ENCODE results near the gene MYOD1. TPM values are rescaled to one million over a fixed set of nuclear protein-coding genes. Genes with fewer than 3 reads are reported as not detected.

Gene MYOD1
- total and polyA plus RNA-seq, 2 of the 13 experiments (the other 11 are each of a cell fraction or from before 2014, with no cell fraction given), result not detected

GRCh38 chr11:17735818-17736578 lies 16.6 kb downstream of the MYOD1 start (continued):
- no peak for TF ChIP-seq HNRNPLL (IDR thresholded peaks at IDR 0.05; ENCODE audit: low read depth, low read length, poor library complexity, severe bottlenecking)
- TF ChIP-seq ZNF687 (CRISPR knock-in tag; IDR thresholded peaks at IDR 0.05), result no peak; the same call in 1 of the 2 replicates
- no peak for TF ChIP-seq ZNF788 (CRISPR knock-in tag; IDR thresholded peaks at IDR 0.05; ENCODE audit: borderline replicate concordance)

DNA sequence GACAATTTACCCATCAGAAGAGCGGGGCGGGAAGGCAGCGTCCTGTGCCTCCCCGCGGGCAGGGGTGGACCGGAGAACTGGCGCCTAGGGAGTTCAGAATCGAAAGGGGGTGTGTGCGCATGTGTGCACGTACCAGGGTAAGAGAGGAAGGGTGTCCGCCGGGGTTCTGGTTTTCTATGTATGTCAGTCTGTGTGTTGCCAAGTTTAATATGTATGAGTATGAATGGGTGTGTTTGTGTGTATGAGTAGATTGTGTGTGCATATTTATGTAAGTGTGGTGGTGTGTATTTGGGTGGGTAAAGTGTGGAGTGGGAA lies 17.2 kb downstream of the MYOD1 start:
- ChIA-PET POLR2A (no interaction called here), CTCF (ENCODE audit: low intra/inter-chr PET ratio, low total read pairs) (no interaction called here)
- Histone ChIP-seq H2AFZ (ENCODE audit: low read length) (no peak overlapping the region), H3K4me1 (ENCODE audit: insufficient read depth, low read length) (no peaks in the 10 kb centered on the region), H3K4me2 (ENCODE audit: low read depth, low read length) (no peak overlapping the region), H3K36me3 (replicated peaks in 1 of 2; ENCODE audit: control insufficient read depth in 1 of 2, insufficient read depth in 2 of 2, low read length in 2 of 2) (no peaks in the 10 kb centered on the region), H3K79me2 (ENCODE audit: insufficient read depth, low read length) (no peaks in the 10 kb centered on the region), H3K9me3 (ENCODE audit: low read length) (no peaks in the 10 kb centered on the region), H3K4me3 (replicated peaks in 1 of 3; ENCODE audit: insufficient read depth in 1 of 3, low read depth in 2 of 3, low read length in 3 of 3) (no peak overlapping the region), H4K20me1 (ENCODE audit: insufficient read depth, low read length) (peaks cover 4% of the 10 kb centered on the region; the same call in 1 of the 2 replicates), H3K27ac (ENCODE audit: extremely low read length, insufficient read depth, low read length) (no peak overlapping the region), H3K27me3 (ENCODE audit: control insufficient read depth in 1 of 2, insufficient read depth in 2 of 2, low read length in 2 of 2) (peaks cover 5 to 42% of the 10 kb centered on the region in 2 experiments; a peak in 3 of 5 replicates), H3K9ac (ENCODE audit: insufficient read depth, low read depth, low read length) (no peak overlapping the region)
- no peak for FAIRE-seq
- in situ Hi-C loops (cut with HindIII; ENCODE audit: extremely low pct_ligation_motif_present, low pct_unique_long_range_greater_than_20kb), result no loop called here
- no peak for ATAC-seq
- no peak for DNase-seq (ENCODE audit: low spot score)
- BruUV-seq (replicated peaks), result no TSS peak
- 91% methylated on average over 12 of the region's 12 CpGs for WGBS (ENCODE audit: low lambda C conversion rate)
- intact Hi-C loops (cut with micrococcal nuclease; ENCODE audit: unreplicated experiment), result no loop called here
- TF ChIP-seq PHF8 (CRISPR knock-in tag; IDR thresholded peaks at IDR 0.05), result no peak
- no peak for TF ChIP-seq TAF15 (IDR thresholded peaks at IDR 0.05; ENCODE audit: low read depth, low read length, poor library complexity, severe bottlenecking)
- no peak for TF ChIP-seq PHB2 (IDR thresholded peaks at IDR 0.05; ENCODE audit: partially characterized antibody)
- TF ChIP-seq NR2F1 (CRISPR knock-in tag; IDR thresholded peaks at IDR 0.05), result no peak
- no peak for TF ChIP-seq ZNF292 (CRISPR knock-in tag; IDR thresholded peaks at IDR 0.05; ENCODE audit: borderline replicate concordance, low read depth)
- TF ChIP-seq SNAPC5 (CRISPR knock-in tag; IDR thresholded peaks at IDR 0.05; ENCODE audit: borderline replicate concordance), result no peak
- TF ChIP-seq ZNF326 (CRISPR knock-in tag; IDR thresholded peaks at IDR 0.05; ENCODE audit: borderline replicate concordance), result no peak
- TF ChIP-seq ZNF761 (CRISPR knock-in tag; conservative IDR thresholded peaks at IDR 0.05), result no peak
- no peak for TF ChIP-seq ZNF3 (CRISPR knock-in tag; IDR thresholded peaks at IDR 0.05)
- TF ChIP-seq ZNF496 (CRISPR knock-in tag; IDR thresholded peaks at IDR 0.05; ENCODE audit: insufficient replicate concordance), result no peak
- no peak for TF ChIP-seq SMYD3 (CRISPR knock-in tag; IDR thresholded peaks at IDR 0.05)
- TF ChIP-seq ARHGAP35 (CRISPR knock-in tag; IDR thresholded peaks at IDR 0.05; ENCODE audit: borderline replicate concordance), result no peak
- TF ChIP-seq, protein P1, sequence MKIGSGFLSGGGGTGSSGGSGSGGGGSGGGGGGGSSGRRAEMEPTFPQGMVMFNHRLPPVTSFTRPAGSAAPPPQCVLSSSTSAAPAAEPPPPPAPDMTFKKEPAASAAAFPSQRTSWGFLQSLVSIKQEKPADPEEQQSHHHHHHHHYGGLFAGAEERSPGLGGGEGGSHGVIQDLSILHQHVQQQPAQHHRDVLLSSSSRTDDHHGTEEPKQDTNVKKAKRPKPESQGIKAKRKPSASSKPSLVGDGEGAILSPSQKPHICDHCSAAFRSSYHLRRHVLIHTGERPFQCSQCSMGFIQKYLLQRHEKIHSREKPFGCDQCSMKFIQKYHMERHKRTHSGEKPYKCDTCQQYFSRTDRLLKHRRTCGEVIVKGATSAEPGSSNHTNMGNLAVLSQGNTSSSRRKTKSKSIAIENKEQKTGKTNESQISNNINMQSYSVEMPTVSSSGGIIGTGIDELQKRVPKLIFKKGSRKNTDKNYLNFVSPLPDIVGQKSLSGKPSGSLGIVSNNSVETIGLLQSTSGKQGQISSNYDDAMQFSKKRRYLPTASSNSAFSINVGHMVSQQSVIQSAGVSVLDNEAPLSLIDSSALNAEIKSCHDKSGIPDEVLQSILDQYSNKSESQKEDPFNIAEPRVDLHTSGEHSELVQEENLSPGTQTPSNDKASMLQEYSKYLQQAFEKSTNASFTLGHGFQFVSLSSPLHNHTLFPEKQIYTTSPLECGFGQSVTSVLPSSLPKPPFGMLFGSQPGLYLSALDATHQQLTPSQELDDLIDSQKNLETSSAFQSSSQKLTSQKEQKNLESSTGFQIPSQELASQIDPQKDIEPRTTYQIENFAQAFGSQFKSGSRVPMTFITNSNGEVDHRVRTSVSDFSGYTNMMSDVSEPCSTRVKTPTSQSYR (CRISPR knock-in tag; IDR thresholded peaks at IDR 0.05; ENCODE audit: borderline replicate concordance), result no peak
